BE2C (cell line): ENCODE data around the gene ERBIN.

ENCODE experiments used
- DNase-seq: peaks from one replicate; pipeline ENCODE4 v3.0.0-alpha.2; 2020
- H3K27me3 ChIP-seq: fragments of 250-450 bp; sonication (Bioruptor Pico); 2 replicates; pipeline ENCODE4 v1.5.1; 2020; ENCODE audit warnings: mild to moderate bottlenecking
- H3K36me3 ChIP-seq: fragments of 250-450 bp; sonication (Bioruptor Pico); 2 replicates; pipeline ENCODE4 v1.5.1; 2020; ENCODE audit warnings: mild to moderate bottlenecking
- H3K4me1 ChIP-seq: fragments of 250-450 bp; sonication (Bioruptor Pico); 2 replicates; pipeline ENCODE4 v1.5.1; 2020
- H3K4me3 ChIP-seq: 2 replicates; pipeline ENCODE4 v1.5.1; 2011; ENCODE audit warnings: low read depth, low read length
- H3K9me3 ChIP-seq: fragments of 250-450 bp; sonication (Bioruptor Pico); 2 replicates; pipeline ENCODE4 v1.5.1; 2020
- CTCF ChIP-seq: IDR thresholded peaks from 2 replicates; pipeline ENCODE4 v1.5.1; 2012; ENCODE audit warnings: mild to moderate bottlenecking, low read depth, low read length

ERBIN gene

GRCh38 chr5:65923339-65923738 lies 3.0 kb upstream of the ERBIN start:
- Histone ChIP-seq H3K36me3 (peaks cover 4% of the 10 kb centered on the region; the same call in 1 of the 2 replicates), H3K4me1 (no peaks in the 10 kb centered on the region), H3K27me3 (no peaks in the 10 kb centered on the region), H3K4me3 (no peak overlapping the region), H3K9me3 (no peaks in the 10 kb centered on the region)
- no peak for DNase-seq
- TF ChIP-seq CTCF = no peak

GRCh38 chr5:65924366-65925043 lies 1.9 kb upstream of the ERBIN start:
- Histone ChIP-seq H3K27me3 (no peaks in the 10 kb centered on the region), H3K36me3 (peaks cover 4% of the 10 kb centered on the region; the same call in 1 of the 2 replicates), H3K9me3 (no peaks in the 10 kb centered on the region), H3K4me1 (no peaks in the 10 kb centered on the region), H3K4me3 (peak overlapping the region; percentile 81)
- DNase-seq = no peak
- TF ChIP-seq CTCF = 0 out of 2 replicates have a peak, but pooled peaks have one; percentile 3

GRCh38 chr5:65925044-65925600 lies 1.3 kb upstream of the ERBIN start:
- peak overlapping the region; percentile 81 for H3K4me3 ChIP-seq
- peaks cover 4% of the 10 kb centered on the region; the same call in 1 of the 2 replicates for H3K36me3 ChIP-seq
- TF ChIP-seq CTCF = no peak
- no peaks in the 10 kb centered on the region for H3K27me3 ChIP-seq
- no peaks in the 10 kb centered on the region for H3K4me1 ChIP-seq
- no peaks in the 10 kb centered on the region for H3K9me3 ChIP-seq
- DNase-seq = peak; percentile 65

- no peaks in the 10 kb centered on the region for H3K4me1 ChIP-seq
- TF ChIP-seq CTCF = peak; percentile 37
- peak; percentile 92 for DNase-seq
- peak overlapping the region; percentile 88 for H3K4me3 ChIP-seq
- H3K36me3 ChIP-seq = peaks cover 4% of the 10 kb centered on the region; the same call in 1 of the 2 replicates
- no peaks in the 10 kb centered on the region for H3K9me3 ChIP-seq
- H3K27me3 ChIP-seq = no peaks in the 10 kb centered on the region
These were observed 637 bp upstream of the ERBIN start for GRCh38 chr5:65925601-65926275.

- DNase-seq = no peak
- peaks cover 4% of the 10 kb centered on the region; the same call in 1 of the 2 replicates for H3K36me3 ChIP-seq
- no peak for TF ChIP-seq CTCF
- no peaks in the 10 kb centered on the region for H3K27me3 ChIP-seq
- no peaks in the 10 kb centered on the region for H3K9me3 ChIP-seq
- peak overlapping the region; percentile 88 for H3K4me3 ChIP-seq
- no peaks in the 10 kb centered on the region for H3K4me1 ChIP-seq
These were observed 518 bp downstream of the ERBIN start for GRCh38 chr5:65926893-65927292.
